ENCODE results near the gene NUP210.

DNA sequence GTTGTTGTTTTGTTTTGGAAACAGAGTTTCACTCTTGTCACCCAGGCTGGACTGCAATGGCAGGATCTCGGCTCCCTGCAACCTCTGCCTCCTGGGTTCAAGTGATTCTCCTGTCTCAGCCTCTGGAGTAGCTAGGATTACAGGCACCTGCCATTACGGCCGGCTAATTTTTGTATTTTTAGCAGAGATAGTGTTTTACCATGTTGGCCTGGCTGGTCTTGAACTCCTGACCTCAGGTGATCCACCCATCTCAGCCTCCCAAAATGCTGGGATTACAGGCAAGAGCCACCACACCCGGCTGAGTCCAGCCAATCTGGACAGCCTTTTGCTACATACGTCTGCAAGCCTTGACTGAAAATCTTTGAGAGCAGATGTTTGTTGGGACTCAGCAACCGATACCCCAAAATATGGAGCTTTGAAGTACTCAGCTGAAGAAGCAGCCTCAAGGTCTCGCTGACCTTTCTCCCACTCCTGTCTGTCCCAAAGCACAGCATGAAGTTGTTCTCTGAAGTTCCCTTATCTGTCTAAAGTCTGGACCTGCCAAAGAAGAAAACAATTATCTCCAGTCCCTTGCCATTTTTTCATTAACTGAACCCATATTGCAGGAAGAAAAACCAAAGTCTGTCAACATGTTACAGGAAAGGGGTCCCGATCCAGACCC is 9.6 kb upstream of the NUP210 start:
- TF ChIP-seq, protein P1, sequence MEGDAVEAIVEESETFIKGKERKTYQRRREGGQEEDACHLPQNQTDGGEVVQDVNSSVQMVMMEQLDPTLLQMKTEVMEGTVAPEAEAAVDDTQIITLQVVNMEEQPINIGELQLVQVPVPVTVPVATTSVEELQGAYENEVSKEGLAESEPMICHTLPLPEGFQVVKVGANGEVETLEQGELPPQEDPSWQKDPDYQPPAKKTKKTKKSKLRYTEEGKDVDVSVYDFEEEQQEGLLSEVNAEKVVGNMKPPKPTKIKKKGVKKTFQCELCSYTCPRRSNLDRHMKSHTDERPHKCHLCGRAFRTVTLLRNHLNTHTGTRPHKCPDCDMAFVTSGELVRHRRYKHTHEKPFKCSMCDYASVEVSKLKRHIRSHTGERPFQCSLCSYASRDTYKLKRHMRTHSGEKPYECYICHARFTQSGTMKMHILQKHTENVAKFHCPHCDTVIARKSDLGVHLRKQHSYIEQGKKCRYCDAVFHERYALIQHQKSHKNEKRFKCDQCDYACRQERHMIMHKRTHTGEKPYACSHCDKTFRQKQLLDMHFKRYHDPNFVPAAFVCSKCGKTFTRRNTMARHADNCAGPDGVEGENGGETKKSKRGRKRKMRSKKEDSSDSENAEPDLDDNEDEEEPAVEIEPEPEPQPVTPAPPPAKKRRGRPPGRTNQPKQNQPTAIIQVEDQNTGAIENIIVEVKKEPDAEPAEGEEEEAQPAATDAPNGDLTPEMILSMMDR (IDR thresholded peaks at IDR 0.05) = no peak
- no peak for TF ChIP-seq POLR2A (IDR thresholded peaks at IDR 0.05)

Data from thyroid gland (tissue), 4 donors.